Stimulated activated CD4-positive, alpha-beta T cell treated with anti-CD3 and anti-CD28 coated beads, Interleukin-2, amount 100 ng/mL, for 4 hours (primary cell): ENCODE results near the gene ESAM.
A peak's percentile ranks its signal among the peaks of the same experiment; 100 is the strongest.
"Not testable (repeated sequence)": the region's sequence is repeated elsewhere in the genome, so short reads cannot be mapped to it uniquely, and the experiment has no call there.

ENCODE experiments used
- DNase-seq: peaks from one replicate; pipeline ENCODE4 v3.0.0-alpha.2; 2020; ENCODE audit warnings: low read depth

ESAM gene

GRCh38 chr11:124770959-124771358, 8.9 kb upstream of the ESAM start:
- not testable (repeated sequence) for DNase-seq

GRCh38 chr11:124769806-124770774, 8.0 kb upstream of the ESAM start:
- DNase-seq = no peak

DNA sequence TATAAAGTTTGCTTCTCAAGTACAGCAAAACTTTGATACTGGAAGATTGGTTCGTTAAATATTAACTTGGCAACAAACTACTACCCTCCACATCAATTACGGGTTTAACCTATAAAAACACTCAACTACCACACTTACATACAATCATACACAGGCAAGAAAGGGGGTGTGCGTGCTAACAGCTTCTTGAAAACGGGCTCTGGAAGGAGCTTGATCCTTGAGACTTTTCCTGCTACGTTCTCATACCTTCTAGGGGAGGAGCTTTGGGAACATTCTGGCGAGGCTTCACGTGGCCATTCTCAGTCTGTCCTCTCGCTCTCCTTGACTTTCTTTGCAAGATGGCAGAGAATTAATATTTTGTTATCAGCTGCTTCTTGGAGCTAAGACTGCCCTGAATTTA, 6.8 kb upstream of the ESAM start:
- DNase-seq = no peak

- no peak for DNase-seq
These were observed 4.1 kb upstream of the ESAM start for GRCh38 chr11:124766156-124766555.

- DNase-seq = peak; percentile 78
These were observed 1.3 kb upstream of the ESAM start for GRCh38 chr11:124763156-124763947.

DNA sequence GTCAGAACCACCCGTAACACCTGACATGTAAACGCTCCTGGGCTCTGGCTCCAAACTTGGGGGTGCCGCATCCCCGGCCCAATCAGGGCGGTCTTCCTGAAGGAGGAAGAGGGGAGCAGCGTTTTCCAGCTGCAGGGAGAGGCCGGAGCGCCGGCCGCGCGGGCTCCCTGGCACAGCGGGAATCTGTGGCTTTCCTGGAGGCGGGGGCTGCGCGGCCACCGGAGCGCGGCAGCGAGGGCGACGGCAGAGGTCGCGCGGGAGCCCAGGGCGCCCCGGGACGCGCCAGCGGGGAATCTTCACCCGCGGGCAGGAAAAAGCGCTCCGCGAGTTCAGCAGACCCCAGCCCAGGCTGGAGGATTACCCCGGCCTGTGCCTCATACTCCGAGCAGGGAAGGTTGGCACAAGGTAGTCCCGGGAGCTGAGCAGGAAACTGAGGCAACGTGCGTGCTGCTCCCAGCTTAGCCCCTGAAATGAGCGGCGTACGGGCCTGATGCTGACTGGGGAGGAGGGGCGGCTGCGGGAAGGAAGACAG, 600 bp upstream of the ESAM start:
- no peak for DNase-seq

DNA sequence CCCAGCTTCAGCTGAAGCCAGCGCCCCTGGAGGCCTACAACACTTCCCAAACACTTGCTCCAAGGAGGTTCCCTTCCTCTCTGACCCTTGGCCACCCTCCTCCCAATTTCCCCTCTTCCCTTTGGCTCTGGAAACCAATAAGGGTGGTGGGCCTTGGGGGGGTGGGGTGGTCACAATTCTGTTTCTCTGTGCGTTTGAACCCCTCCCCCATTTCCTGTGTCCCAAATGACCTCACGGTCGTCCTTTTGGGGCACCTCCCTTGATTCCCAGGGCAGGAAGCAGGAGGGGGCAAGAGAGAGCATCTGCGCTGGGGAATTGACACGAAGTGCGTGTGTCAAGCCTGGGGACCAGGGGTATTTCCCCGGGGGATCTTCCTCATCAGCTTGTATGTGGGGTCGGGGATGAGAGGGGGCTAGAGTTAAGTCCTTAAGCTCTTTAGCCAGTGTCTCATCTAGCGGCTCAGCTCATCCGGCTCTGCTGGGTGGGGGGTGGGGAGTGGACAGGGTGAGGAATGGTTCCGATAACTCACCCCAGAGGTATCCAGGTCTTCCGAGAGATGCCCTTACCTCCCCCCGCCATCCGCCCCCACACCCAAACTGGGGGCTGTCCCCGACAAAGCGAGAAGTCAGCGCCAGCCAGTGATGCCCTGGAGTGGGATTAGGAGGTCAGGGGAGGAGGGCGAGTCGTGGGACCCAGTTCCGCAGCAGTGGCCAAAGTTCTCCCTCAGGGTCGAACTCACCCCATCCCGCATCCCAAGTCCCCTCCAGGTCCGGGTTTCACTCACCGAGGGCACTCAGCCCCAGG, 587 bp downstream of the ESAM start:
- no peak for DNase-seq

- no peak for DNase-seq
These were observed 1.3 kb downstream of the ESAM start for GRCh38 chr11:124760806-124761205.

DNA sequence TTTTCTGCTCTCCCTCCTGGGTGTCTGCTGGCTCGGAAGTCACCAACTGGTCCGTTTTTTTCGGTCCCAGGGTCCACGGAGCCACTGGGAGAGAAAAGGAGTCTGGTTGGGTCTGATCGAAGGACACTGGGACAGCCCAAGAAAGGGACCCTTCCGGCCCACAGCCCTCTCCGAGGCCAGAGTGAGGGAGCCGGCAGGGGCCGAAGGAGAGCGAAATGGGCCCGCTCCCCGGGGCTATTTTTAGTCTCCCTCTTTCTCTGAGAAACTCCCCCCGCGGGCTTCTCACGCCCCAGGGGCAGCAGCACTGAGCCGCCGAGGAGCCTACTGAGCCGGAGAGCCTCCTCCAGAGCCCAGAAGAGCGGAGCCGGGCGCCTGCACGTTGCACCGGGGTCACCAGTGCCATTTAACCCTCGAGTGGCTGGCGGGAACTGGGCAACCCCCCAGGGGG, 1.9 kb downstream of the ESAM start:
- no peak for DNase-seq

GRCh38 chr11:124759266-124760204, 2.6 kb downstream of the ESAM start:
- DNase-seq = no peak

DNA sequence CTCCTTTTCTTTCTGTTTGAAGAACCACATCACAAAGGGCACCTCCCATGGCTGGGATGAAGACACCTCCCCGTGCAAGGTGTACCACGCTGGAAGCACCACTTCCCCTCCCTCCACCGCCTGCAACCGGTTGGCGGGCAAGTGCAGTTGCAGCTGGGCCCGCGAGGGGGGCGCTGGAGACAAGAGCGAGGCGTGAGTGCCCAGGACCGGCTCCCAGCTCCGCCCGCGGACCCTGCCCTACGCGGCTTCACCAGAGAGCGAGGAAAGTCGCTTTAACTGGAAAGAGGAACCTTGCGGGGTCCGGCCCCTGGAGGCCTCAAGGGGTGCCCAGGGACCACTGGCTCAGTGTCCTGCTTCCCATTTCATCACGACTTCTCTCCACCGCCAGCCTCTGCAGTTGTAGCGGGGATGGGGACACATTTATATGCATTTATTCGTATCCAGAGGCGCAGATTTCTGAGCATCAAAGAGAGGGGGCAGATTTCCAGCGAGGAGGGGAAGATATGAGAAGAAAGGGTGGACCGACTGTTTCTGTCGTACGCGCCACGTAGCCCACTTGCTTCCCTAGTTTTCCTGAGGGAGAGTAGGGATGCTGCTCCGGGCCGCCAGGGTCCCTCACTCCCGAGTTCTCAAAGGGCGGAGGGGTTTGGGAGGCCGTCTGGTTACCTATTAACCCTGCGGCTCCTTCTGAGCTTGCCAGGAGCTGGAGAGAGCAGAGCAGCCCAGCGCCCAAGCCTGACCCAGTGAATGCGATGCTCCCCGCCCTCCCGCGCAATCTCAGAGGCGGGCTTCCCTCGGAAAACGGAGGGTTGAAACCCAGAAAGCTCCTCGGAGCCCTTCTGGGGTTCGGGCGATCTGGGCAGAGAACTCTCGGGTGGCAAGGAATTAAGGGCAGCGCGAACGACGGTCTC, 3.5 kb downstream of the ESAM start:
- no peak for DNase-seq

DNA sequence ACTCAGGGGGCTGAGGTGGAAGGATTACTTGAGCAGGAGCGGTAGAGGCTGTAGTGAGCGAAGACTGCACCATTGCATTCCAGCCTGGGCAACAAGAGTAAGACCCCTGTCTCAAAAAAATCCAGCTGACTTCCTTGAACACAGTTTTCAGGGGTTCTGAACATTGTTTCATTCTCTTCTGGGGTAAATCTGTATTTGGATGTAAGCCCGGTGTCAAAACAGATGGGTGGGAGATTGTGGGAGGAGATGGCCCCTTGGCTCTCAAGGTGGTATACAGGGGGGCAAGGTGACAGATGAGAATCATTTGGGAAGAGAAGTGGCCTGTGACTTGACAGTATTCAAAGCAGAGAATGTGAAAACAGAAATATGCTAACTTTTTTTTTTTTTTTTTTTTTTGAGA, 4.8 kb downstream of the ESAM start:
- no peak for DNase-seq

DNA sequence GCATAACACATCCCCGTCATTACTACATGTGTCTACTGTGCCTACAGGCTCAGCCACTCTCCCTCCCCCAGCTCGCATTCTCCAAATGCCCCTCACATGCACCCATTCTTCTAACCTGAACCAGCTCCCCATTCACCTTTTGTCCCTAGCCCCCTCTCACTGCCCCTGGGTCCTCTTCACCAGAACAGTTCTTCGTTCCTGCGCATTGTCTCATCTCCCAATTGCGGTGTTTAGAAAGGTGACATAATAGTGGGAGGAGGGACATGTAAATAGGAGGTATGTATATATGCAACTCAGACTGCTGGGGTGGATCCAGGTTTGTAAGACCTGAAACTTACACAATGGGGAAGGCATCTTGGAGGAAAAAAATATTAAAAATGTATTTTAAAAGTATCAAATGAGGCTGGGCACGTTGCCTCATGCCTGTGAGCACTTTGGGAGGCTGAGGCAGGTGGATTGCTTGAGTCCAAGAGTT, 5.3 kb downstream of the ESAM start:
- no peak for DNase-seq

- DNase-seq = no peak
These were observed 5.9 kb downstream of the ESAM start for GRCh38 chr11:124756033-124756752.

DNA sequence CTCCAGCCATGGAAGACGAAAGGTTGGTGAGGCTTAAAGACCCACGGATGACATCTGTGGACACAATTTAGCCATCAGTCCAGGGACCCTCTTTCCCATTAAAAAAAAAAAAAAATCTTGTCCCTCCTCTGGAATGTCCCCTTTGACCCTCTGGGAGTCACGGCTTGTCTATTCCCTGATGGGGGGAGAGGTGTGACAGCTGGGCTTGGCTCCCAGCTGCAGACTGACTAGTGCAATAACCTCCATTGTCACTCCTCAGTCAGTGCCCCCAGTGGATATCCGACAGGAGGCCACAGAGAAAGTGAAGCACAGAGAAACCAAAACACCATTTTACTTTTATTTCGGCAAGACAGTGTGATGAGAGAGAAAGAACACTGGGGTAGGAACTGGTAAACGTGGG, 7.4 kb downstream of the ESAM start:
- DNase-seq = no peak

DNA sequence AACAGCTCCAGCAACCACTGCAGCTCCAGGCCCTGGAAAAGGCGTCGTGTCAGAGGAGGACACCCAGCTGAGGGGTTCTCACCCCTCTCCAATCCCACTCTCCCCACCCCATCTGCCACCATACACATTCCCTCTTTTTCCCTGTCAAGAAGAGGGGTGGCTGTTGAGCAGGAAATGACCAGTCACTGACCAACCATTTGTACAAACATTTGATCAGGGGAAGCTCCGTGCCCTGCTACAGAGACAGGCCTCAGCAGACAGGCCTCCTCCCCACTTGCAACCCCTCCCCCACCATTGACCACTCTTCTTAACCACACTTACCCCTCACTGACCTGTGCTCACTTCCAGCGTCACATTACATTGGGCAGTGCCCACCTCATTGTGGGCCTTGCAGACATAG, 7.8 kb downstream of the ESAM start:
- no peak for DNase-seq

DNA sequence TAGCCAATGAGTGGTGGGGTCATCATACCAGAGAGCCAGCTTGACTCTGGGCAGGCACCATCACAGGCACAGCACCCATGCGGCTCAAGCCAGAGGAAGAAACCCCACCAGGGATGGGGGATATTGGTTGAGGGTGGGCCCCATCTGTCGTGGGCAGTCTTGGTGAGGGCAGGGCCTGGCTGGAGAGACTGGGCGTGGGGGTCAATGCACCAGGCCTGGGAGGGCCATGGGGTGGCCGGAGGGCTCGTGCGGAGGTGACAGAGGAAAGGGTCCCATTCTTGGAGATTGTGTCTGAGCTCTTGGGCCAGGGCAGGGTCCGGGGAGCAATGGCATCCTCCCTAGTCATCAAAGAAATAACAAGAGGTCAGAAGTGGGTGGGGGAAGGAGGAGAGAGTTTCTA, 8.5 kb downstream of the ESAM start:
- DNase-seq = no peak

- no peak for DNase-seq
These were observed 8.9 kb downstream of the ESAM start for GRCh38 chr11:124753205-124753604.
